H54 (cell line): ENCODE measurements around the gene SOHLH1.

ENCODE experiments used
- DNase-seq: peaks from one replicate; pipeline ENCODE4 v3.0.0; 2011; ENCODE audit warnings: low spot score, mixed read lengths; ENCODE audit not compliant: insufficient read length
- FAIRE-seq: peaks from 3 replicates; lab custom pipeline; 2011; peaks lifted over from hg19 to GRCh38; lab: Jason Lieb, UNC
- POLR2A ChIP-seq: IDR thresholded peaks from 2 replicates; pipeline ENCODE4 v1.6.1; 2011; ENCODE audit warnings: low read depth, mild to moderate bottlenecking, low read length

Gene SOHLH1

GRCh38 chr9:135736979-135737839, 37.9 kb upstream of the SOHLH1 start:
- FAIRE-seq = no peak
- TF ChIP-seq POLR2A = no peak
- DNase-seq = no peak

- DNase-seq = no peak
- no peak for TF ChIP-seq POLR2A
- FAIRE-seq = no peak
Measured at GRCh38 chr9:135736272-135736978, 37.1 kb upstream of the SOHLH1 start.

- no peak for FAIRE-seq
- DNase-seq = no peak
- no peak for TF ChIP-seq POLR2A
Measured at GRCh38 chr9:135734616-135735144, 35.4 kb upstream of the SOHLH1 start.

GRCh38 chr9:135732569-135733257, 33.4 kb upstream of the SOHLH1 start:
- DNase-seq (no peak), FAIRE-seq (no peak)

GRCh38 chr9:135731454-135731853, 32.2 kb upstream of the SOHLH1 start:
- DNase-seq (no peak), FAIRE-seq (no peak)

More at GRCh38 chr9:135732569-135733257, 33.4 kb upstream of the SOHLH1 start:
- TF ChIP-seq POLR2A = no peak

GRCh38 chr9:135729480-135729879, 30.2 kb upstream of the SOHLH1 start:
- FAIRE-seq (no peak), DNase-seq (no peak)
- no peak for TF ChIP-seq POLR2A

More at GRCh38 chr9:135731454-135731853, 32.2 kb upstream of the SOHLH1 start:
- TF ChIP-seq POLR2A = no peak

GRCh38 chr9:135728436-135729110, 29.3 kb upstream of the SOHLH1 start:
- FAIRE-seq = no peak
- no peak for TF ChIP-seq POLR2A
- DNase-seq = no peak

- no peak for TF ChIP-seq POLR2A
- DNase-seq (no peak), FAIRE-seq (no peak)
Measured at GRCh38 chr9:135727257-135727875, 28.1 kb upstream of the SOHLH1 start.

GRCh38 chr9:135726138-135726853, 27.0 kb upstream of the SOHLH1 start:
- FAIRE-seq (no peak), DNase-seq (no peak)
- TF ChIP-seq POLR2A = no peak

GRCh38 chr9:135724186-135724787, 25.0 kb upstream of the SOHLH1 start:
- TF ChIP-seq POLR2A = no peak
- DNase-seq (no peak), FAIRE-seq (no peak)

- DNase-seq = no peak
- no peak for FAIRE-seq
- no peak for TF ChIP-seq POLR2A
Measured at GRCh38 chr9:135722365-135722764, 23.1 kb upstream of the SOHLH1 start.

- DNase-seq (no peak), FAIRE-seq (no peak)
- no peak for TF ChIP-seq POLR2A
Measured at GRCh38 chr9:135719472-135719871, 20.2 kb upstream of the SOHLH1 start.
